GM23338 (cell line): ENCODE data around the gene DAPK3. TPM values are rescaled to one million over a fixed set of nuclear protein-coding genes. Genes with fewer than 3 reads are reported as not detected.

Experiments
- ATAC-seq: fragments of 200-7000 bp; cut with Tn5 transposase; 3 replicates; pipeline ENCODE4 v1.9.1; 2020
- DNase-seq: peaks from one replicate; pipeline ENCODE4 v3.0.0-alpha.2; 2015; ENCODE audit warnings: low spot score
- H2AFZ ChIP-seq: fragments of 200-600 bp; sonication (generic); 2 replicates; pipeline ENCODE4 v1.8.0; 2016; ENCODE audit warnings: antibody characterized with exemption, mild to moderate bottlenecking, moderate library complexity
- H3F3A ChIP-seq: fragments of 200-600 bp; sonication (generic); replicated peaks from 2 replicates; pipeline ENCODE4 v1.8.0; 2017; ENCODE audit warnings: antibody characterized with exemption, mixed run types, low read depth
- H3K27ac ChIP-seq: fragments of 200-600 bp; sonication (generic); 2 replicates; pipeline ENCODE4 v1.6.1; 2016; ENCODE audit warnings: low read depth
- H3K27me3 ChIP-seq: fragments of 200-600 bp; sonication (generic); 2 replicates; pipeline ENCODE4 v1.8.0; 2016; ENCODE audit warnings: mild to moderate bottlenecking, mixed run types, moderate library complexity; ENCODE audit not compliant: insufficient read depth
- H3K36me3 ChIP-seq: fragments of 200-600 bp; sonication (generic); 2 replicates; pipeline ENCODE4 v1.8.0; 2016; ENCODE audit warnings: mild to moderate bottlenecking; ENCODE audit not compliant: insufficient read depth
- H3K4me1 ChIP-seq: fragments of 200-600 bp; sonication (generic); 2 replicates; pipeline ENCODE4 v1.8.0; 2016; ENCODE audit warnings: mild to moderate bottlenecking, moderate library complexity; ENCODE audit not compliant: insufficient read depth
- H3K4me2 ChIP-seq: fragments of 200-600 bp; sonication (generic); 2 replicates; pipeline ENCODE4 v1.7.1; 2017; ENCODE audit warnings: mixed run types
- H3K4me3 ChIP-seq: fragments of 200-600 bp; sonication (generic); 2 replicates; pipeline ENCODE4 v1.6.1; 2016; ENCODE audit warnings: mixed run types
- H3K79me2 ChIP-seq: fragments of 200-600 bp; sonication (generic); replicated peaks from 2 replicates; pipeline ENCODE4 v1.8.0; 2017; ENCODE audit warnings: mild to moderate bottlenecking; ENCODE audit not compliant: insufficient read depth
- H3K9me2 ChIP-seq: fragments of 200-600 bp; sonication (generic); 2 replicates; pipeline ENCODE4 v1.8.0; 2017; ENCODE audit not compliant: insufficient read depth
- H4K20me1 ChIP-seq: fragments of 200-600 bp; sonication (generic); replicated peaks from 2 replicates; pipeline ENCODE4 v1.8.0; 2017; ENCODE audit warnings: mild to moderate bottlenecking; ENCODE audit not compliant: insufficient read depth
- H3K27ac Mint-ChIP-seq: 2 replicates; pipeline ENCODE4 v1.8.0; 2020; ENCODE audit warnings: inconsistent platforms, mild to moderate bottlenecking, moderate library complexity, mixed read lengths
- H3K27me3 Mint-ChIP-seq: 3 replicates; pipeline ENCODE4 v1.8.0; 2022; ENCODE audit warnings: low read depth, mild to moderate bottlenecking, moderate library complexity, mixed read lengths, inconsistent platforms; ENCODE audit not compliant: insufficient read depth, poor library complexity
- H3K36me3 Mint-ChIP-seq: 3 replicates; pipeline ENCODE4 v1.8.0; 2021; ENCODE audit warnings: low read depth, mild to moderate bottlenecking, inconsistent platforms, moderate library complexity, mixed read lengths
- H3K4me1 Mint-ChIP-seq: 3 replicates; pipeline ENCODE4 v1.8.0; 2020; ENCODE audit warnings: mild to moderate bottlenecking, inconsistent platforms, mixed read lengths
- H3K4me3 Mint-ChIP-seq: 3 replicates; pipeline ENCODE4 v1.8.0; 2021; ENCODE audit warnings: moderate library complexity, mild to moderate bottlenecking, inconsistent platforms, mixed read lengths
- H3K9me3 Mint-ChIP-seq: 3 replicates; pipeline ENCODE4 v1.8.0; 2020; ENCODE audit warnings: moderate library complexity, mild to moderate bottlenecking, inconsistent platforms, mixed read lengths
- CTCF ChIP-seq, 2 experiments: fragments of 200-600 bp in 1 of 2; sonication (generic) in 1 of 2; conservative IDR thresholded peaks; 2 replicates each; pipeline versions ENCODE4 v1.5.1 to v1.6.1; 2016 to 2017; ENCODE audit warnings: antibody characterized with exemption in 2 of 2, low read depth in 2 of 2, mild to moderate bottlenecking in 2 of 2, moderate library complexity in 1 of 2
- ETS1 ChIP-seq: IDR thresholded peaks from 2 replicates; pipeline ENCODE4 v1.6.1; 2016; ENCODE audit warnings: antibody characterized with exemption
- EZH2 ChIP-seq: fragments of 200-600 bp; sonication (generic); IDR thresholded peaks from one replicate; pipeline ENCODE4 v1.8.0; 2017; ENCODE audit warnings: antibody characterized with exemption, mild to moderate bottlenecking, low read depth; ENCODE audit not compliant: unreplicated experiment
- JUNB ChIP-seq: IDR thresholded peaks from one replicate; pipeline ENCODE4 v1.6.1; 2016; ENCODE audit warnings: antibody characterized with exemption; ENCODE audit not compliant: unreplicated experiment
- NANOG ChIP-seq: IDR thresholded peaks from 2 replicates; pipeline ENCODE4 v1.6.1; 2016; ENCODE audit warnings: antibody characterized with exemption, borderline replicate concordance
- POLR2AphosphoS5 ChIP-seq: IDR thresholded peaks from 2 replicates; pipeline ENCODE4 v1.6.1; 2016; ENCODE audit warnings: antibody characterized with exemption, low read depth
- STAT1 ChIP-seq: IDR thresholded peaks from one replicate; pipeline ENCODE4 v1.6.1; 2016; ENCODE audit warnings: antibody characterized with exemption; ENCODE audit not compliant: unreplicated experiment
- ZNF331 ChIP-seq: fragments of 250-450 bp; sonication (Bioruptor Pico); IDR thresholded peaks from 2 replicates; pipeline ENCODE4 v1.5.0; 2020; ENCODE audit warnings: low read depth, mild to moderate bottlenecking, moderate library complexity
- polyA plus RNA-seq: library from polyadenylated mRNA; unstranded; fragments of >200 nt; fragmentation: Nextera tagmentation; extraction: Ambion mirVana; gene quantifications from 2 replicates; pipeline ENCODE4 v1.2.1, GENCODE V29; 2016
- total RNA-seq: library from RNA; depleted of rRNA; stranded (reverse); fragments of >200 nt; shearing (Covaris generic); gene quantifications from 2 replicates; pipeline ENCODE4 v1.2.3, GENCODE V29; 2014
- TF ChIP-seq, protein P1 (sequence below): IDR thresholded peaks from one replicate; pipeline ENCODE4 v1.6.1; 2018; ENCODE audit warnings: antibody characterized with exemption; ENCODE audit not compliant: unreplicated experiment

Gene DAPK3
- total and polyA plus RNA-seq, 2 experiments from 2014 or later = 32.1 to 95.6 TPM

GRCh38 chr19:3982701-3983541, 12.0 kb upstream of the DAPK3 start:
- Histone ChIP-seq H3K4me3 (peak overlapping the region; percentile 100), H4K20me1 (peaks cover 67% of the 10 kb centered on the region), H3K9me2 (no peaks in the 10 kb centered on the region), H3K4me2 (peak overlapping the region; percentile 100), H3K36me3 (peaks cover 63% of the 10 kb centered on the region), H2AFZ (no peak overlapping the region), H3K79me2 (peaks cover 71% of the 10 kb centered on the region), H3F3A (peaks cover 72% of the 10 kb centered on the region), H3K27me3 (peaks cover 7% of the 10 kb centered on the region; the same call in 1 of the 2 replicates), H3K4me1 (peaks cover 20% of the 10 kb centered on the region), H3K27ac (peak overlapping the region; percentile 95; the same call in 1 of the 2 replicates)
- H3K4me1 Mint-ChIP-seq = peaks cover 40% of the 10 kb centered on the region
- TF ChIP-seq NANOG = no peak
- 0 out of 2 replicates have a peak, but pooled peaks have one; percentile 33 for TF ChIP-seq POLR2AphosphoS5
- no peak for DNase-seq
- H3K27ac Mint-ChIP-seq = peak overlapping the region; percentile 99
- peaks cover 15% of the 10 kb centered on the region; the same call in 2 of the 3 replicates for H3K9me3 Mint-ChIP-seq
- peak overlapping the region; percentile 98 for H3K4me3 Mint-ChIP-seq
- no peak for ATAC-seq
- peaks cover 73% of the 10 kb centered on the region for H3K36me3 Mint-ChIP-seq
- H3K27me3 Mint-ChIP-seq = peaks cover 52% of the 10 kb centered on the region

- DNase-seq (no peak), ATAC-seq (no peak)
- Histone ChIP-seq H3K4me2 (no peak overlapping the region), H3K27me3 (peaks cover 7% of the 10 kb centered on the region; the same call in 1 of the 2 replicates), H4K20me1 (peaks cover 72% of the 10 kb centered on the region), H3K4me1 (peaks cover 20% of the 10 kb centered on the region), H2AFZ (no peak overlapping the region), H3K9me2 (no peaks in the 10 kb centered on the region), H3F3A (peaks cover 81% of the 10 kb centered on the region), H3K36me3 (peaks cover 70% of the 10 kb centered on the region), H3K79me2 (peaks cover 76% of the 10 kb centered on the region), H3K27ac (peak overlapping the region; percentile 85), H3K4me3 (no peak overlapping the region)
- peaks cover 15% of the 10 kb centered on the region; the same call in 2 of the 3 replicates for H3K9me3 Mint-ChIP-seq
- peak overlapping the region; percentile 98; the same call in 2 of the 3 replicates for H3K4me3 Mint-ChIP-seq
- H3K27ac Mint-ChIP-seq = peak overlapping the region; percentile 99
- TF ChIP-seq POLR2AphosphoS5 (0 out of 2 replicates have a peak, but pooled peaks have one; percentile 14), ZNF331 (no peak)
- peaks cover 37% of the 10 kb centered on the region for H3K4me1 Mint-ChIP-seq
- peaks cover 49% of the 10 kb centered on the region for H3K27me3 Mint-ChIP-seq
- peaks cover 82% of the 10 kb centered on the region for H3K36me3 Mint-ChIP-seq
Measured at GRCh38 chr19:3981736-3982681, 11.1 kb upstream of the DAPK3 start.

DNA sequence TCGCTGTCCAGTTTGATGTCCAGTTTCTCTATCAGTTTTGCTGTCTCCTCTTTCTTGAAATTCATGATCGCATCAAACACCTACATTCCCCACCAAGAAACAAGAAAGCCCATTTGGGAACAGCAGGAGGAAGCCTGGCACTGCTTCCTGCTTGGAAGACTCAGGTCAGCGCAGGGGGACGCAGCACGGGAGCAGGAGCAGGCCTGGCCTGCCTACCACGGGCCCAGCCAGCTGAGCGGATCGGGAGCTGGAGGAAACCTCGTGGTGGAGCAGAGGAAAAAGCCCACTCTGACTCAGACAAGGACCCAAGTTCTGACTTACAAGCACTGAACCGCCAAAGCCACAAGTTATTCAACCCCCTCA, 10.5 kb upstream of the DAPK3 start:
- Histone ChIP-seq H3K27ac (peak overlapping the region; percentile 85), H3K4me1 (peaks cover 17% of the 10 kb centered on the region), H3K79me2 (peaks cover 76% of the 10 kb centered on the region), H3K9me2 (no peaks in the 10 kb centered on the region), H2AFZ (no peak overlapping the region), H3K27me3 (peaks cover 7% of the 10 kb centered on the region; the same call in 1 of the 2 replicates), H3K36me3 (peaks cover 76% of the 10 kb centered on the region), H3K4me2 (no peak overlapping the region), H3F3A (peaks cover 87% of the 10 kb centered on the region), H3K4me3 (no peak overlapping the region), H4K20me1 (peaks cover 72% of the 10 kb centered on the region)
- no peak for ATAC-seq
- Mint-ChIP-seq H3K27me3 (peaks cover 44% of the 10 kb centered on the region), H3K36me3 (peaks cover 89% of the 10 kb centered on the region), H3K27ac (peak overlapping the region; percentile 80; the same call in 1 of the 2 replicates), H3K9me3 (peaks cover 15% of the 10 kb centered on the region; the same call in 2 of the 3 replicates), H3K4me1 (peaks cover 32% of the 10 kb centered on the region), H3K4me3 (peak overlapping the region; percentile 49; the same call in 2 of the 3 replicates)
- DNase-seq = no peak
- TF ChIP-seq, protein P1, sequence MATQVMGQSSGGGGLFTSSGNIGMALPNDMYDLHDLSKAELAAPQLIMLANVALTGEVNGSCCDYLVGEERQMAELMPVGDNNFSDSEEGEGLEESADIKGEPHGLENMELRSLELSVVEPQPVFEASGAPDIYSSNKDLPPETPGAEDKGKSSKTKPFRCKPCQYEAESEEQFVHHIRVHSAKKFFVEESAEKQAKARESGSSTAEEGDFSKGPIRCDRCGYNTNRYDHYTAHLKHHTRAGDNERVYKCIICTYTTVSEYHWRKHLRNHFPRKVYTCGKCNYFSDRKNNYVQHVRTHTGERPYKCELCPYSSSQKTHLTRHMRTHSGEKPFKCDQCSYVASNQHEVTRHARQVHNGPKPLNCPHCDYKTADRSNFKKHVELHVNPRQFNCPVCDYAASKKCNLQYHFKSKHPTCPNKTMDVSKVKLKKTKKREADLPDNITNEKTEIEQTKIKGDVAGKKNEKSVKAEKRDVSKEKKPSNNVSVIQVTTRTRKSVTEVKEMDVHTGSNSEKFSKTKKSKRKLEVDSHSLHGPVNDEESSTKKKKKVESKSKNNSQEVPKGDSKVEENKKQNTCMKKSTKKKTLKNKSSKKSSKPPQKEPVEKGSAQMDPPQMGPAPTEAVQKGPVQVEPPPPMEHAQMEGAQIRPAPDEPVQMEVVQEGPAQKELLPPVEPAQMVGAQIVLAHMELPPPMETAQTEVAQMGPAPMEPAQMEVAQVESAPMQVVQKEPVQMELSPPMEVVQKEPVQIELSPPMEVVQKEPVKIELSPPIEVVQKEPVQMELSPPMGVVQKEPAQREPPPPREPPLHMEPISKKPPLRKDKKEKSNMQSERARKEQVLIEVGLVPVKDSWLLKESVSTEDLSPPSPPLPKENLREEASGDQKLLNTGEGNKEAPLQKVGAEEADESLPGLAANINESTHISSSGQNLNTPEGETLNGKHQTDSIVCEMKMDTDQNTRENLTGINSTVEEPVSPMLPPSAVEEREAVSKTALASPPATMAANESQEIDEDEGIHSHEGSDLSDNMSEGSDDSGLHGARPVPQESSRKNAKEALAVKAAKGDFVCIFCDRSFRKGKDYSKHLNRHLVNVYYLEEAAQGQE = no peak
- TF ChIP-seq EZH2 (no peak), STAT1 (no peak), ETS1 (no peak), JUNB (no peak), NANOG (no peak), CTCF (conservative IDR thresholded peaks at IDR 0.05; ENCODE audit: low read depth in 2 of 2) (no peak)
